ENCODE measurements around the gene CSRP3. TPM values are rescaled to one million over a fixed set of nuclear protein-coding genes. Genes with fewer than 3 reads are reported as not detected.

CSRP3 gene
- total RNA-seq, 1 donor from 2014 or later: not detected

- H3K36me3 Mint-ChIP-seq (ENCODE audit: low read depth): no peaks in the 10 kb centered on the region
- intact Hi-C loops (cut with micrococcal nuclease): no loop called here
- CTCF ChIA-PET: no interaction called here
- ATAC-seq (ENCODE audit: low read depth) (no peak), DNase-seq (no peak)
- no peak overlapping the region for H3K4me3 Mint-ChIP-seq
- POLR2A ChIA-PET: no interaction called here
- H3K27me3 Mint-ChIP-seq: no peaks in the 10 kb centered on the region
- H3K27ac Mint-ChIP-seq: no peak overlapping the region
- H3K4me1 Mint-ChIP-seq: no peaks in the 10 kb centered on the region
- TF ChIP-seq, protein P1, sequence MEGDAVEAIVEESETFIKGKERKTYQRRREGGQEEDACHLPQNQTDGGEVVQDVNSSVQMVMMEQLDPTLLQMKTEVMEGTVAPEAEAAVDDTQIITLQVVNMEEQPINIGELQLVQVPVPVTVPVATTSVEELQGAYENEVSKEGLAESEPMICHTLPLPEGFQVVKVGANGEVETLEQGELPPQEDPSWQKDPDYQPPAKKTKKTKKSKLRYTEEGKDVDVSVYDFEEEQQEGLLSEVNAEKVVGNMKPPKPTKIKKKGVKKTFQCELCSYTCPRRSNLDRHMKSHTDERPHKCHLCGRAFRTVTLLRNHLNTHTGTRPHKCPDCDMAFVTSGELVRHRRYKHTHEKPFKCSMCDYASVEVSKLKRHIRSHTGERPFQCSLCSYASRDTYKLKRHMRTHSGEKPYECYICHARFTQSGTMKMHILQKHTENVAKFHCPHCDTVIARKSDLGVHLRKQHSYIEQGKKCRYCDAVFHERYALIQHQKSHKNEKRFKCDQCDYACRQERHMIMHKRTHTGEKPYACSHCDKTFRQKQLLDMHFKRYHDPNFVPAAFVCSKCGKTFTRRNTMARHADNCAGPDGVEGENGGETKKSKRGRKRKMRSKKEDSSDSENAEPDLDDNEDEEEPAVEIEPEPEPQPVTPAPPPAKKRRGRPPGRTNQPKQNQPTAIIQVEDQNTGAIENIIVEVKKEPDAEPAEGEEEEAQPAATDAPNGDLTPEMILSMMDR (IDR thresholded peaks at IDR 0.05): no peak
- no peaks in the 10 kb centered on the region for H3K9me3 Mint-ChIP-seq
Observed at GRCh38 chr11:19187833-19188258, 13.9 kb downstream of the CSRP3 start.

DNA sequence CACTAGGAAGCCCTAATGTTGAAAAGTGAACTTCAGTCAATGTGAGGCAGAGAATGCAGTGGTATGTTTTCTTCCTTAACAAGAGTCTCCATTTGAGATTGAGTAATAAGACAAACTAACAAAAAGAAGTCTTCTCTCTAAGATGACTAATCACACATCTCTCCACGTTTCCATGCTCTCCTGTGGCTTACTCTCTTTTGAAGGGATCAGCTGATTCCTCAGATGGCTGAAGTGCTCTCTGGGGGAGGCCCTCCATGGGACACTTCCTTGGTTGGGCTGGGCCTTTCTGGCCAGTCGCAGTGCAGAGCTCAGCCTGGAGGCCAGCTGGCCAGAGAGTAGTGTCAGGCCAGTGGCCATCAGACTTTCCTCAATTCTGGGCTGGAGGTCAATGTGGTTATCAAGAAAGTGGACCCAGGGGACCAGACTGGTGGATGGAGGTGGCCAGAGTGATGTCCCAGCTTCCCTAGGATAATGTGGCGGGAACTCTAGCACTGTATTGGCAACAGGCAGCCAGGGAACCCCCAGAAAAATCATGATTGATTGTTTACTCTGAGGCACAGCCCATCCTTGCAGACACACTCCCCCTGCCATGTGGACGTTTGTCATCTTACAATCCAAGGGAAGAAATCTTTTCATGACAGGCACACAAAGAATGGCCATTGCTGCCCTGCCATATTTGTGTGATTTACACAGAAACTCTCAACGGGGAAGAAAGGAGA is 14.5 kb downstream of the CSRP3 start:
- TF ChIP-seq, protein P1 (IDR thresholded peaks at IDR 0.05): no peak
- ChIA-PET CTCF (no interaction called here), POLR2A (no interaction called here)
- Mint-ChIP-seq H3K4me1 (no peaks in the 10 kb centered on the region), H3K27ac (no peak overlapping the region), H3K9me3 (no peaks in the 10 kb centered on the region), H3K4me3 (no peak overlapping the region), H3K36me3 (ENCODE audit: low read depth) (no peaks in the 10 kb centered on the region), H3K27me3 (no peaks in the 10 kb centered on the region)
- ATAC-seq (ENCODE audit: low read depth) (no peak), DNase-seq (no peak)
- intact Hi-C loops (cut with micrococcal nuclease): no loop called here

- Mint-ChIP-seq H3K27ac (no peak overlapping the region), H3K9me3 (no peaks in the 10 kb centered on the region), H3K4me3 (no peak overlapping the region), H3K36me3 (ENCODE audit: low read depth) (no peaks in the 10 kb centered on the region), H3K27me3 (no peaks in the 10 kb centered on the region), H3K4me1 (no peaks in the 10 kb centered on the region)
- intact Hi-C loops (cut with micrococcal nuclease): no loop called here
- TF ChIP-seq, protein P1 (IDR thresholded peaks at IDR 0.05): no peak
- CTCF ChIA-PET: no interaction called here
- ATAC-seq (ENCODE audit: low read depth) (no peak), DNase-seq (no peak)
- POLR2A ChIA-PET: no interaction called here
Observed at GRCh38 chr11:19185516-19186052, 16.2 kb downstream of the CSRP3 start.

- intact Hi-C loops (cut with micrococcal nuclease): no loop called here
- H3K9me3 Mint-ChIP-seq: no peaks in the 10 kb centered on the region
- no peak for ATAC-seq (ENCODE audit: low read depth)
- DNase-seq: no peak
- TF ChIP-seq, protein P1 (IDR thresholded peaks at IDR 0.05): no peak
- ChIA-PET CTCF (no interaction called here), POLR2A (no interaction called here)
- H3K27ac Mint-ChIP-seq: no peak overlapping the region
- H3K27me3 Mint-ChIP-seq: no peaks in the 10 kb centered on the region
- H3K4me3 Mint-ChIP-seq: no peak overlapping the region
- H3K4me1 Mint-ChIP-seq: no peaks in the 10 kb centered on the region
- no peaks in the 10 kb centered on the region for H3K36me3 Mint-ChIP-seq (ENCODE audit: low read depth)
Observed at GRCh38 chr11:19185036-19185435, 16.7 kb downstream of the CSRP3 start.

- no peaks in the 10 kb centered on the region for H3K27me3 Mint-ChIP-seq
- ChIA-PET POLR2A (no interaction called here), CTCF (interaction anchor here (0.8 kb wide), 1 partner anchor 9 kb away, joined by 3 read pairs; no protein-coding TSS in a partner anchor)
- H3K4me1 Mint-ChIP-seq: no peaks in the 10 kb centered on the region
- H3K27ac Mint-ChIP-seq: no peak overlapping the region
- intact Hi-C loops (cut with micrococcal nuclease): no loop called here
- DNase-seq (no peak), ATAC-seq (ENCODE audit: low read depth) (no peak)
- H3K9me3 Mint-ChIP-seq: no peaks in the 10 kb centered on the region
- no peaks in the 10 kb centered on the region for H3K36me3 Mint-ChIP-seq (ENCODE audit: low read depth)
- TF ChIP-seq, protein P1 (IDR thresholded peaks at IDR 0.05): no peak
- no peak overlapping the region for H3K4me3 Mint-ChIP-seq
Observed at GRCh38 chr11:19183646-19184045, 18.1 kb downstream of the CSRP3 start.
